ENCODE results near the gene MRPS27. TPM values are rescaled to one million over a fixed set of nuclear protein-coding genes. Genes with fewer than 3 reads are reported as not detected.

Gene MRPS27
- total RNA-seq, 4 donors from 2014 or later, result 32.8 to 55.0 (median 44.0) TPM

GRCh38 chr5:72187388-72188075 lies 132.5 kb downstream of the MRPS27 start:
- DNase-seq (ENCODE audit: low spot score in 2 of 2), result no peak
- WGBS, 2 donors, result 50 to 60% methylated on average over 5 of the region's 5 CpGs
- no peak for TF ChIP-seq CTCF (IDR thresholded peaks at IDR 0.05)
- no peak for TF ChIP-seq POLR2A (IDR thresholded peaks at IDR 0.05)
- H3K4me3 ChIP-seq (ENCODE audit: low read depth, poor library complexity, severe bottlenecking), result no peak overlapping the region
- intact Hi-C loops (cut with DNase I; ENCODE audit: low total_unique reads), result no loop called here

- intact Hi-C loops (cut with DNase I; ENCODE audit: low total_unique reads), result no loop called here
- TF ChIP-seq CTCF (IDR thresholded peaks at IDR 0.05) (no peak), POLR2A (IDR thresholded peaks at IDR 0.05) (no peak)
- DNase-seq (ENCODE audit: low spot score in 2 of 2), result no peak
- no peak overlapping the region for H3K4me3 ChIP-seq (ENCODE audit: low read depth, poor library complexity, severe bottlenecking)
- 66 to 69% methylated on average over 10 of the region's 10 CpGs for WGBS, 2 donors
These were observed 134.3 kb downstream of the MRPS27 start for GRCh38 chr5:72185496-72186329.

GRCh38 chr5:72184408-72184807 lies 135.6 kb downstream of the MRPS27 start:
- intact Hi-C loops (cut with DNase I; ENCODE audit: low total_unique reads), result no loop called here
- WGBS, 2 donors, result 93 to 95% methylated on average over 3 of the region's 3 CpGs
- H3K4me3 ChIP-seq (ENCODE audit: low read depth, poor library complexity, severe bottlenecking), result no peak overlapping the region
- no peak for TF ChIP-seq CTCF (IDR thresholded peaks at IDR 0.05)
- TF ChIP-seq POLR2A (IDR thresholded peaks at IDR 0.05), result no peak
- no peak for DNase-seq (ENCODE audit: low spot score in 2 of 2)

GRCh38 chr5:72183101-72183520 lies 136.9 kb downstream of the MRPS27 start:
- 79 to 81% methylated on average over 7 of the region's 7 CpGs for WGBS, 2 donors
- H3K4me3 ChIP-seq (ENCODE audit: low read depth, poor library complexity, severe bottlenecking), result no peak overlapping the region
- intact Hi-C loops (cut with DNase I; ENCODE audit: low total_unique reads), result no loop called here
- no peak for DNase-seq (ENCODE audit: low spot score in 2 of 2)
- TF ChIP-seq CTCF (IDR thresholded peaks at IDR 0.05) (no peak), POLR2A (IDR thresholded peaks at IDR 0.05) (no peak)

DNA sequence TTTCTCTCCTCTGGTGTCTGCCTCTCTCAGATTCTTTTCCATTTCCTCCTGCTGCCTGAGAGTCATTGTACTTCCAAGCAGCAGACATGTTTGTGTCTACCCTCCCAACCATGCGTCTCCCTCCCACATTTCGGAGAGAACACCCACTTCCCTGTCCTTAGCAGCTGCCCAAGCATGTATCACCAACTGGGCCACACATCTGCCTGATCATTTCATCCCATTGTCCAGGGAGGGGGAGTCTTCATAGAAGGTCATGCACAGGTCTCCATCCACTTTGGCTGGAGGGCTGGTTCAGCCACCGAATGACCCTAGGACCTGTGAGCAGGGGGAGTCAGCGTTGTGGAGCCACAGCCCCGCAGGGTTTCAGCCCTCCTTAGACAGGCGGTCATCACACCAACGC lies 137.4 kb downstream of the MRPS27 start:
- no peak overlapping the region for H3K4me3 ChIP-seq (ENCODE audit: low read depth, poor library complexity, severe bottlenecking)
- no peak for TF ChIP-seq POLR2A (IDR thresholded peaks at IDR 0.05)
- TF ChIP-seq CTCF (IDR thresholded peaks at IDR 0.05), result no peak
- no peak for DNase-seq (ENCODE audit: low spot score in 2 of 2)
- intact Hi-C loops (cut with DNase I; ENCODE audit: low total_unique reads), result no loop called here
- WGBS, 2 donors, result 91 to 94% methylated on average over 7 of the region's 7 CpGs
